Gastrocnemius medialis (tissue), 4 donors: Measurements from ENCODE around the gene CACNA1D. TPM values are rescaled to one million over a fixed set of nuclear protein-coding genes. Genes with fewer than 3 reads are reported as not detected.
A peak's percentile ranks its signal among the peaks of the same experiment; 100 is the strongest.

ENCODE experiments used
- ATAC-seq, 2 donors: fragments of 150-250 bp; one replicate each; pipeline ENCODE4 v1.9.1; 2016
- DNase-seq, 2 donors: peaks; one replicate each; pipeline ENCODE4 v3.0.0-alpha.2; 2019
- H3K27ac ChIP-seq, 4 donors: fragments of 200-600 bp; sonication (generic); 1 replicate in 1 of 4; 2 replicates in 3 of 4; pipeline ENCODE4 v1.5.1; 2016 to 2018; ENCODE audit warnings: mild to moderate bottlenecking in 2 of 4, moderate library complexity in 1 of 4
- H3K27me3 ChIP-seq, 3 donors: fragments of 200-600 bp; sonication (generic) in 2 of 3; 1 replicate in 1 of 3; 2 replicates in 2 of 3; pipeline versions ENCODE4 v1.5.1 to v1.6.0; 2016 to 2019; ENCODE audit warnings: mild to moderate bottlenecking in 1 of 3, moderate library complexity in 1 of 3
- H3K36me3 ChIP-seq, 2 donors: fragments of 200-600 bp; sonication (generic) in 1 of 2; one replicate each; pipeline ENCODE4 v1.5.1; 2017 to 2018
- H3K4me1 ChIP-seq, 2 donors: fragments of 200-600 bp; sonication (generic) in 1 of 2; one replicate each; pipeline ENCODE4 v1.5.1; 2016 to 2017; ENCODE audit warnings: mild to moderate bottlenecking in 2 of 2
- H3K4me3 ChIP-seq, 4 donors: fragments of 200-600 bp; sonication (generic) in 3 of 4; 1 replicate in 1 of 4; 2 replicates in 3 of 4; pipeline ENCODE4 v1.5.1; 2016 to 2019; ENCODE audit warnings: mild to moderate bottlenecking in 2 of 4
- H3K9me3 ChIP-seq, 3 donors: fragments of 200-600 bp; sonication (generic) in 2 of 3; 1 replicate in 1 of 3; 2 replicates in 2 of 3; pipeline ENCODE4 v1.5.1; 2016 to 2019
- CTCF ChIP-seq, 5 experiments: fragments of 450-650 bp in 3 of 5; fragments of 200-600 bp in 2 of 5; sonication (generic) in 2 of 5; IDR thresholded peaks in 4 of 5; conservative IDR thresholded peaks in 1 of 5; 1 replicate in 4 of 5; 2 replicates in 1 of 5; pipeline ENCODE4 v1.5.1; 2016 to 2019; ENCODE audit warnings: antibody characterized with exemption in 5 of 5, mild to moderate bottlenecking in 3 of 5, moderate library complexity in 3 of 5
- POLR2A ChIP-seq, 2 donors: fragments of 450-650 bp; IDR thresholded peaks; one replicate each; pipeline ENCODE4 v1.6.1; 2017; ENCODE audit warnings: antibody characterized with exemption in 2 of 2, mild to moderate bottlenecking in 2 of 2, moderate library complexity in 2 of 2
- in situ Hi-C, 4 donors: fragments of 200-750 bp; cut with MboI; loops; one replicate each; pipeline versions ENCODE4 v1.15.0 to v1.8.0; 2017; ENCODE audit warnings: low sequenced_read_pairs in 4 of 4
- intact Hi-C: fragments of 100-400 bp; cut with DNase I; formaldehyde crosslinking; loops from one replicate; pipeline ENCODE4 v1.15.1; 2023; ENCODE audit warnings: low total_unique reads
- total RNA-seq, 4 donors: library from RNA; depleted of rRNA; stranded (reverse); fragments of >200 nt; gene quantifications; one replicate each; pipeline versions ENCODE4 v1.1.0 to v1.2.3, GENCODE V29; 2016

CACNA1D gene
- total RNA-seq, 4 donors from 2014 or later: 0.18 to 0.34 TPM; not detected in 2

GRCh38 chr3:53812434-53812833 is 318.0 kb downstream of the CACNA1D start:
- Histone ChIP-seq H3K4me1 (peaks cover 0 to 5% of the 10 kb centered on the region in 2 donors), H3K27ac (no peak overlapping the region), H3K9me3 (no peaks in the 10 kb centered on the region), H3K4me3 (no peak overlapping the region), H3K36me3 (no peaks in the 10 kb centered on the region), H3K27me3 (no peaks in the 10 kb centered on the region)
- no peak for TF ChIP-seq CTCF (IDR thresholded peaks at IDR 0.05 in 4 of 5, conservative IDR thresholded peaks at IDR 0.05 in 1 of 5)
- TF ChIP-seq POLR2A (IDR thresholded peaks at IDR 0.05): no peak
- ATAC-seq (no peak), DNase-seq (no peak)
- intact Hi-C loops: no loop called here
- in situ Hi-C loops: no loop called here

GRCh38 chr3:53813229-53813628 is 318.8 kb downstream of the CACNA1D start:
- in situ Hi-C loops (no loop called here), intact Hi-C loops (no loop called here)
- TF ChIP-seq POLR2A (IDR thresholded peaks at IDR 0.05) (no peak), CTCF (IDR thresholded peaks at IDR 0.05 in 4 of 5, conservative IDR thresholded peaks at IDR 0.05 in 1 of 5) (peak in 1 of 5 experiments; percentile 21)
- peak in 1 of 2 donors; percentile 48 for DNase-seq
- H3K4me1 ChIP-seq: peaks cover 0 to 5% of the 10 kb centered on the region in 2 donors
- H3K36me3 ChIP-seq: no peaks in the 10 kb centered on the region
- peak; percentile 75 to 88 for ATAC-seq
- no peaks in the 10 kb centered on the region for H3K27me3 ChIP-seq
- H3K4me3 ChIP-seq: no peak overlapping the region
- no peaks in the 10 kb centered on the region for H3K9me3 ChIP-seq
- no peak overlapping the region for H3K27ac ChIP-seq

- Histone ChIP-seq H3K9me3 (no peaks in the 10 kb centered on the region), H3K4me3 (no peak overlapping the region), H3K27ac (no peak overlapping the region), H3K36me3 (no peaks in the 10 kb centered on the region), H3K27me3 (no peaks in the 10 kb centered on the region), H3K4me1 (peaks cover 0 to 5% of the 10 kb centered on the region in 2 donors)
- no peak for ATAC-seq
- in situ Hi-C loops: no loop called here
- intact Hi-C loops: no loop called here
- TF ChIP-seq CTCF (IDR thresholded peaks at IDR 0.05 in 4 of 5, conservative IDR thresholded peaks at IDR 0.05 in 1 of 5): no peak
- no peak for TF ChIP-seq POLR2A (IDR thresholded peaks at IDR 0.05)
- DNase-seq: no peak
Measured at GRCh38 chr3:53813876-53814275, 319.5 kb downstream of the CACNA1D start.

- ATAC-seq (no peak), DNase-seq (no peak)
- Histone ChIP-seq H3K27me3 (no peaks in the 10 kb centered on the region), H3K9me3 (no peaks in the 10 kb centered on the region), H3K27ac (no peak overlapping the region), H3K4me1 (peaks cover 1 to 5% of the 10 kb centered on the region in 2 donors), H3K36me3 (no peaks in the 10 kb centered on the region), H3K4me3 (no peak overlapping the region)
- in situ Hi-C loops: no loop called here
- TF ChIP-seq POLR2A (IDR thresholded peaks at IDR 0.05): no peak
- no peak for TF ChIP-seq CTCF (IDR thresholded peaks at IDR 0.05 in 4 of 5, conservative IDR thresholded peaks at IDR 0.05 in 1 of 5)
- intact Hi-C loops: no loop called here
Measured at GRCh38 chr3:53815067-53815466, 320.7 kb downstream of the CACNA1D start.

- no peak for DNase-seq
Measured at GRCh38 chr3:53815651-53816050, 321.2 kb downstream of the CACNA1D start.

More at GRCh38 chr3:53815651-53816050, 321.2 kb downstream of the CACNA1D start:
- no peaks in the 10 kb centered on the region for H3K27me3 ChIP-seq
- H3K27ac ChIP-seq: no peak overlapping the region
- no peak for ATAC-seq
- no peak overlapping the region for H3K4me3 ChIP-seq
- intact Hi-C loops: no loop called here
- H3K4me1 ChIP-seq: peaks cover 7 to 11% of the 10 kb centered on the region in 2 donors
- in situ Hi-C loops: no loop called here
- no peak for TF ChIP-seq POLR2A (IDR thresholded peaks at IDR 0.05)
- TF ChIP-seq CTCF (IDR thresholded peaks at IDR 0.05 in 4 of 5, conservative IDR thresholded peaks at IDR 0.05 in 1 of 5): no peak
- no peaks in the 10 kb centered on the region for H3K9me3 ChIP-seq
- H3K36me3 ChIP-seq: no peaks in the 10 kb centered on the region
